ENCODE data around the gene SORL1.

GRCh38 chr11:121606354-121606753 lies 154.2 kb downstream of the SORL1 start:
- TF ChIP-seq CTCF (IDR thresholded peaks at IDR 0.05; ENCODE audit: low read depth, low read length) (no peak), POLR2A (IDR thresholded peaks at IDR 0.05; ENCODE audit: extremely low read depth, insufficient read length) (no peak), MAX (IDR thresholded peaks at IDR 0.05; ENCODE audit: low read depth, low read length) (no peak)
